IMR-90 (cell line): ENCODE results near the gene TRAK2. TPM values are rescaled to one million over a fixed set of nuclear protein-coding genes. Genes with fewer than 3 reads are reported as not detected.

Experiments used
- ATAC-seq: fragments of 200-7000 bp; cut with Tn5 transposase; 2 replicates; pipeline ENCODE4 v1.9.1; 2020; ENCODE audit warnings: low read depth, mild to moderate bottlenecking, moderate library complexity
- BruUV-seq: library from RNA; stranded (reverse); fragments of 400-500 nt; replicated peaks from 2 replicates; lab custom pipeline; 2021; lab: Mats Ljungman, UMichigan
- CTCF ChIA-PET: fragments of 300-600 bp; formaldehyde crosslinking; extraction: SDS; loops from one replicate; lab custom pipeline; 2021; ENCODE audit warnings: antibody characterized with exemption; lab: Yijun Ruan, JAX
- POLR2A ChIA-PET: fragments of 300-600 bp; sonication (Branson Sonifier 250); formaldehyde crosslinking; loops from one replicate; lab custom pipeline; 2022; ENCODE audit warnings: antibody characterized with exemption; ENCODE audit not compliant: unreplicated experiment; lab: Charles Lee
- DNase-seq: peaks from one replicate; pipeline ENCODE4 v3.0.0; 2013
- H2AFZ ChIP-seq: replicated peaks from 2 replicates; pipeline ENCODE3; 2013; ENCODE audit warnings: low read length, mild to moderate bottlenecking; ENCODE audit not compliant: poor library complexity
- H2AK5ac ChIP-seq: 2 replicates; pipeline ENCODE4 v1.6.1; 2013; ENCODE audit warnings: low read depth, low read length, inconsistent platforms
- H2AK9ac ChIP-seq: replicated peaks from 2 replicates; pipeline ENCODE3; 2013; ENCODE audit warnings: mild to moderate bottlenecking, low read depth, low read length, moderate library complexity; ENCODE audit not compliant: poor library complexity
- H2BK120ac ChIP-seq: 2 replicates; pipeline ENCODE4 v1.6.1; 2013; ENCODE audit warnings: low read depth, low read length, inconsistent platforms
- H2BK15ac ChIP-seq: 3 replicates; pipeline ENCODE4 v1.6.1; 2013; ENCODE audit warnings: low read depth, low read length, inconsistent platforms
- H2BK20ac ChIP-seq: 2 replicates; pipeline ENCODE4 v1.6.1; 2013; ENCODE audit warnings: low read depth, mild to moderate bottlenecking, inconsistent platforms, low read length, moderate library complexity
- H2BK5ac ChIP-seq: 2 replicates; pipeline ENCODE4 v1.6.1; 2013; ENCODE audit warnings: mild to moderate bottlenecking, low read depth, low read length, inconsistent platforms; ENCODE audit not compliant: poor library complexity, severe bottlenecking
- H3K14ac ChIP-seq: replicated peaks from 2 replicates; pipeline ENCODE4 v1.6.1; 2013; ENCODE audit warnings: low read depth, low read length, inconsistent platforms
- H3K18ac ChIP-seq: 2 replicates; pipeline ENCODE4 v1.6.1; 2013; ENCODE audit warnings: low read depth, low read length, control low read depth
- H3K23ac ChIP-seq: 2 replicates; pipeline ENCODE4 v1.6.1; 2013; ENCODE audit warnings: low read depth, low read length, inconsistent platforms
- H3K27ac ChIP-seq: 2 replicates; pipeline ENCODE4 v1.5.1; 2013; ENCODE audit warnings: mild to moderate bottlenecking, control low read depth, low read length; ENCODE audit not compliant: insufficient read depth
- H3K27me3 ChIP-seq: 2 replicates; pipeline ENCODE4 v1.6.1; 2013; ENCODE audit warnings: low read length; ENCODE audit not compliant: control insufficient read depth, insufficient read depth
- H3K36me3 ChIP-seq: 2 replicates; pipeline ENCODE4 v1.6.1; 2013; ENCODE audit warnings: low read length, mixed read lengths; ENCODE audit not compliant: control insufficient read depth, insufficient read depth
- H3K4ac ChIP-seq: 2 replicates; pipeline ENCODE4 v1.6.1; 2013; ENCODE audit warnings: low read depth, low read length, inconsistent platforms
- H3K4me1 ChIP-seq: 2 replicates; pipeline ENCODE4 v1.6.1; 2013; ENCODE audit warnings: low read length, mixed read lengths; ENCODE audit not compliant: control insufficient read depth, insufficient read depth
- H3K4me2 ChIP-seq: 2 replicates; pipeline ENCODE4 v1.6.1; 2013; ENCODE audit warnings: low read depth, mild to moderate bottlenecking, control low read depth, low read length, moderate library complexity
- H3K4me3 ChIP-seq: 2 replicates; pipeline ENCODE4 v1.5.1; 2013; ENCODE audit warnings: low read depth, mild to moderate bottlenecking, control low read depth, low read length, moderate library complexity; ENCODE audit not compliant: insufficient read depth
- H3K56ac ChIP-seq: 2 replicates; pipeline ENCODE4 v1.6.1; 2013; ENCODE audit warnings: low read length, inconsistent platforms; ENCODE audit not compliant: insufficient read depth; ENCODE audit errors: extremely low read depth
- H3K79me1 ChIP-seq, 2 experiments: 2 replicates each; pipeline ENCODE4 v1.6.1; 2013; ENCODE audit warnings: low read length in 2 of 2, inconsistent platforms in 1 of 2, low read depth in 1 of 2
- H3K9ac ChIP-seq: 2 replicates; pipeline ENCODE4 v1.6.1; 2013; ENCODE audit warnings: low read depth, low read length, control low read depth
- H3K9me1 ChIP-seq: 2 replicates; pipeline ENCODE4 v1.6.1; 2013; ENCODE audit warnings: low read length, inconsistent platforms; ENCODE audit not compliant: insufficient read depth
- H3K9me3 ChIP-seq: 2 replicates; pipeline ENCODE4 v1.6.1; 2013; ENCODE audit warnings: low read length; ENCODE audit not compliant: control insufficient read depth, insufficient read depth
- H4K20me1 ChIP-seq: 2 replicates; pipeline ENCODE4 v1.6.1; 2013; ENCODE audit warnings: low read length, inconsistent platforms; ENCODE audit not compliant: insufficient read depth
- H4K5ac ChIP-seq: 2 replicates; pipeline ENCODE4 v1.6.1; 2013; ENCODE audit warnings: mild to moderate bottlenecking, low read depth, low read length, control low read depth
- H4K8ac ChIP-seq, 2 experiments: 2 replicates each; pipeline ENCODE4 v1.6.1; 2013; ENCODE audit warnings: low read depth in 2 of 2, low read length in 2 of 2, control low read depth in 1 of 2, inconsistent platforms in 1 of 2
- H4K91ac ChIP-seq: 2 replicates; pipeline ENCODE4 v1.6.1; 2013; ENCODE audit warnings: low read depth, low read length, inconsistent platforms; ENCODE audit not compliant: insufficient read depth
- BHLHE40 ChIP-seq: fragments of 150-350 bp; IDR thresholded peaks from 2 replicates; pipeline ENCODE4 v1.6.1; 2016; ENCODE audit warnings: mild to moderate bottlenecking, low read depth, low read length
- CEBPB ChIP-seq: IDR thresholded peaks from 2 replicates; pipeline ENCODE4 v1.6.1; 2012; ENCODE audit warnings: low read depth, low read length, improper control_type of control experiment
- CHD1 ChIP-seq: IDR thresholded peaks from 2 replicates; pipeline ENCODE4 v1.6.1; 2012; ENCODE audit warnings: low read depth, low read length, improper control_type of control experiment
- ELK1 ChIP-seq: fragments of 150-350 bp; IDR thresholded peaks from 2 replicates; pipeline ENCODE4 v1.6.1; 2016; ENCODE audit warnings: low read depth, mild to moderate bottlenecking, low read length, moderate library complexity, borderline replicate concordance
- FOS ChIP-seq: fragments of 150-350 bp; IDR thresholded peaks from 2 replicates; pipeline ENCODE4 v1.6.1; 2016; ENCODE audit warnings: low read depth, low read length
- MAFK ChIP-seq: IDR thresholded peaks from 2 replicates; pipeline ENCODE4 v1.6.1; 2012; ENCODE audit warnings: low read depth, low read length, improper control_type of control experiment
- MAZ ChIP-seq: IDR thresholded peaks from 2 replicates; pipeline ENCODE4 v1.6.1; 2012; ENCODE audit warnings: low read depth, mild to moderate bottlenecking, low read length, improper control_type of control experiment, moderate library complexity, borderline replicate concordance
- MXI1 ChIP-seq: IDR thresholded peaks from 2 replicates; pipeline ENCODE4 v1.6.1; 2012; ENCODE audit warnings: low read depth, mild to moderate bottlenecking, low read length, moderate library complexity, borderline replicate concordance
- POLR2A ChIP-seq: IDR thresholded peaks from 2 replicates; pipeline ENCODE4 v1.6.1; 2012; ENCODE audit warnings: mild to moderate bottlenecking, low read depth, low read length
- RAD21 ChIP-seq: IDR thresholded peaks from 2 replicates; pipeline ENCODE4 v1.6.1; 2012; ENCODE audit warnings: low read length, improper control_type of control experiment
- RCOR1 ChIP-seq: IDR thresholded peaks from 2 replicates; pipeline ENCODE4 v1.6.1; 2012; ENCODE audit warnings: mild to moderate bottlenecking, low read length, improper control_type of control experiment; ENCODE audit not compliant: insufficient replicate concordance
- RFX5 ChIP-seq: IDR thresholded peaks from 2 replicates; pipeline ENCODE4 v1.8.0; 2012; ENCODE audit warnings: low read depth, mild to moderate bottlenecking, low read length, moderate library complexity
- SMC3 ChIP-seq: fragments of 150-350 bp; IDR thresholded peaks from 2 replicates; pipeline ENCODE4 v1.6.1; 2016; ENCODE audit warnings: low read depth, mild to moderate bottlenecking, antibody characterized with exemption, low read length, moderate library complexity
- WGBS, 2 experiments: methylation state at CpG; one replicate each; pipeline versions ENCODE4 v1.1.5 to v1.1.7; 2013; ENCODE audit warnings: missing lambda C conversion rate in 2 of 2; ENCODE audit not compliant: insufficient read length in 1 of 2; ENCODE audit errors: extremely low coverage in 2 of 2; 5-methylcytosine and 5-hydroxymethylcytosine counted together
- dilution Hi-C: fragments of 300-500 bp; cut with HindIII; formaldehyde crosslinking; loops from one replicate; pipeline ENCODE4 v1.14.3; 2018; ENCODE audit warnings: low sequenced_read_pairs; ENCODE audit not compliant: unreplicated experiment
- in situ Hi-C: fragments of 300-500 bp; cut with MboI; formaldehyde crosslinking; loops from 3 replicates; pipeline ENCODE4 v1.14.3; 2019; ENCODE audit warnings: low sequenced_read_pairs, inconsistent platforms, mixed read lengths
- intact Hi-C: fragments of 100-400 bp; cut with micrococcal nuclease; formaldehyde crosslinking; loops from 2 replicates; pipeline ENCODE4 v1.10.0; 2022
- polyA plus RNA-seq, 3 experiments: library from polyadenylated mRNA; depleted of rRNA; stranded (reverse); fragments of >200 nt; gene quantifications; 2 replicates each; pipeline ENCODE4 v1.2.3, GENCODE V29; 2012; ENCODE audit warnings: low replicate concordance in 1 of 3
- total RNA-seq: library from RNA; depleted of rRNA; stranded (reverse); fragments of >200 nt; gene quantifications from 2 replicates; pipeline ENCODE4 v1.2.3, GENCODE V29; 2012
- TF ChIP-seq, protein P1 (sequence below): fragments of 150-350 bp; IDR thresholded peaks from 2 replicates; pipeline ENCODE4 v1.6.1; 2017; ENCODE audit warnings: mild to moderate bottlenecking, antibody characterized with exemption, low read length, low read depth
- TF ChIP-seq, protein P2 (sequence below): conservative IDR thresholded peaks from 2 replicates; pipeline ENCODE4 v1.5.1; 2012; ENCODE audit warnings: mild to moderate bottlenecking, low read depth, low read length, improper control_type of control experiment

Gene TRAK2
- total and polyA plus RNA-seq, 2 of the 4 experiments (the other 2 are of a cell fraction) = 13.1 to 65.4 TPM

DNA sequence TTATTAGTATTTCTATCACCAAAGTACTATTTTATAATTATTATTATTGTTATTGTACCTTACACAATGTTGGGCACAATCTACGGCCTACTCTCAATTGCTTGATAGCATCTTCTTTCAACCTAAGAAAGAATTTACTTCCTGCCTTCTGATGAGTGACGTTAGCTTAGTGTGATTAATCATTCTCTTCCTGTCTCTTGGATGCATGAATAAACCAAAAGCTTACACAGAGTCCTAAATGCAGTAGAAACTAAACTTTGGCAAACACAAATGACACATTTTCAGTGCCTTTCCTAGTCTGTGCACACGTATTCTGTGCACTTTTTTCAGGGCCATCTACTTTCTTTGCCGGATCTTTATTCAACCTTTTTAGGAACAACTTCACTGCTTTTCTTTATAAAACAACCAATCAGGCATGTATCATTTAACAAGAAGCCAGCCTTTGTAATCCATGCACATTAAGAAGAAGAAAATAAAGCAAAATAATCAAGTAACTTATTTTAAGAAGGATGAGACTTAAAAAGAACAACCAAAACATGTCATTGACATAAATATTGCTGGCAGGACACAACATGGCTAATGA lies 19.1 kb downstream of the TRAK2 start:
- H2BK5ac ChIP-seq = peak overlapping the region; percentile 17
- no peaks in the 10 kb centered on the region for H3K9me3 ChIP-seq
- H3K36me3 ChIP-seq = no peaks in the 10 kb centered on the region
- ChIA-PET POLR2A (interaction anchor here (0.6 kb wide), 1 partner anchor 155 kb away, joined by 3 read pairs; no protein-coding TSS in a partner anchor), CTCF (no interaction called here)
- H3K4me3 ChIP-seq = no peak overlapping the region
- peak; percentile 64 for DNase-seq
- no peak overlapping the region for H2AK5ac ChIP-seq
- H3K4ac ChIP-seq = no peak overlapping the region
- peaks cover 2% of the 10 kb centered on the region; the same call in 1 of the 2 replicates for H3K9me1 ChIP-seq
- H3K27me3 ChIP-seq = no peaks in the 10 kb centered on the region
- H3K56ac ChIP-seq = no peak overlapping the region
- no peak overlapping the region for H2AK9ac ChIP-seq
- H3K4me2 ChIP-seq = peak overlapping the region; percentile 55; the same call in 1 of the 2 replicates
- H3K14ac ChIP-seq = no peak overlapping the region
- no peak overlapping the region for H2AFZ ChIP-seq
- H2BK20ac ChIP-seq = no peak overlapping the region
- no peak overlapping the region for H2BK120ac ChIP-seq
- no peak overlapping the region for H2BK15ac ChIP-seq
- H3K79me1 ChIP-seq = peaks cover 26 to 35% of the 10 kb centered on the region in 2 experiments
- H3K9ac ChIP-seq = no peak overlapping the region
- no peak overlapping the region for H4K91ac ChIP-seq
- TF ChIP-seq RFX5 = no peak
- TF ChIP-seq CHD1 = no peak
- TF ChIP-seq MAZ = no peak
- no peak for TF ChIP-seq ELK1
- TF ChIP-seq POLR2A = no peak
- TF ChIP-seq, protein P1, sequence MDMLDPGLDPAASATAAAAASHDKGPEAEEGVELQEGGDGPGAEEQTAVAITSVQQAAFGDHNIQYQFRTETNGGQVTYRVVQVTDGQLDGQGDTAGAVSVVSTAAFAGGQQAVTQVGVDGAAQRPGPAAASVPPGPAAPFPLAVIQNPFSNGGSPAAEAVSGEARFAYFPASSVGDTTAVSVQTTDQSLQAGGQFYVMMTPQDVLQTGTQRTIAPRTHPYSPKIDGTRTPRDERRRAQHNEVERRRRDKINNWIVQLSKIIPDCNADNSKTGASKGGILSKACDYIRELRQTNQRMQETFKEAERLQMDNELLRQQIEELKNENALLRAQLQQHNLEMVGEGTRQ = no peak
- TF ChIP-seq CEBPB = no peak
- no peak for TF ChIP-seq RCOR1
- no peak for TF ChIP-seq RAD21
- TF ChIP-seq BHLHE40 = no peak
- no peak for TF ChIP-seq MAFK
- no peak for TF ChIP-seq FOS
- TF ChIP-seq, protein P2, sequence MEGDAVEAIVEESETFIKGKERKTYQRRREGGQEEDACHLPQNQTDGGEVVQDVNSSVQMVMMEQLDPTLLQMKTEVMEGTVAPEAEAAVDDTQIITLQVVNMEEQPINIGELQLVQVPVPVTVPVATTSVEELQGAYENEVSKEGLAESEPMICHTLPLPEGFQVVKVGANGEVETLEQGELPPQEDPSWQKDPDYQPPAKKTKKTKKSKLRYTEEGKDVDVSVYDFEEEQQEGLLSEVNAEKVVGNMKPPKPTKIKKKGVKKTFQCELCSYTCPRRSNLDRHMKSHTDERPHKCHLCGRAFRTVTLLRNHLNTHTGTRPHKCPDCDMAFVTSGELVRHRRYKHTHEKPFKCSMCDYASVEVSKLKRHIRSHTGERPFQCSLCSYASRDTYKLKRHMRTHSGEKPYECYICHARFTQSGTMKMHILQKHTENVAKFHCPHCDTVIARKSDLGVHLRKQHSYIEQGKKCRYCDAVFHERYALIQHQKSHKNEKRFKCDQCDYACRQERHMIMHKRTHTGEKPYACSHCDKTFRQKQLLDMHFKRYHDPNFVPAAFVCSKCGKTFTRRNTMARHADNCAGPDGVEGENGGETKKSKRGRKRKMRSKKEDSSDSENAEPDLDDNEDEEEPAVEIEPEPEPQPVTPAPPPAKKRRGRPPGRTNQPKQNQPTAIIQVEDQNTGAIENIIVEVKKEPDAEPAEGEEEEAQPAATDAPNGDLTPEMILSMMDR = no peak
- no peak for TF ChIP-seq SMC3
- TF ChIP-seq MXI1 = no peak
- H4K8ac ChIP-seq = no peak overlapping the region
- no peak overlapping the region for H3K23ac ChIP-seq
- no CpG with 5 or more reads among the region's 4 CpGs for WGBS, 2 experiments
- H4K5ac ChIP-seq = no peak overlapping the region
- in situ Hi-C loops = no loop called here
- intact Hi-C loops = no loop called here
- peak overlapping the region; percentile 55; the same call in 1 of the 2 replicates for H3K27ac ChIP-seq
- H3K18ac ChIP-seq = no peak overlapping the region
- ATAC-seq = peak; percentile 59
- no peaks in the 10 kb centered on the region; the same call in 1 of the 2 replicates for H4K20me1 ChIP-seq
- BruUV-seq = no TSS peak
- peaks cover 7% of the 10 kb centered on the region for H3K4me1 ChIP-seq
- dilution Hi-C loops = no loop called here
